WTC11 (cell line): ENCODE results near the gene CCDC39. TPM values are rescaled to one million over a fixed set of nuclear protein-coding genes. Genes with fewer than 3 reads are reported as not detected.
"Not testable (repeated sequence)": the region's sequence is repeated elsewhere in the genome, so short reads cannot be mapped to it uniquely, and the experiment has no call there.

Source experiments
- ATAC-seq: fragments of 200-7000 bp; cut with Tn5 transposase; 2 replicates; pipeline ENCODE4 v1.10.0; 2021; ENCODE audit warnings: mild to moderate bottlenecking, moderate library complexity
- CTCF ChIA-PET: fragments of 300-600 bp; sonication (Branson Sonifier 250); formaldehyde crosslinking; loops from one replicate; lab custom pipeline; 2021; ENCODE audit warnings: antibody characterized with exemption; lab: Charles Lee
- POLR2A ChIA-PET: fragments of 350-600 bp; sonication (Branson Sonifier 250); formaldehyde crosslinking; loops from one replicate; lab custom pipeline; 2021; ENCODE audit warnings: antibody characterized with exemption; lab: Charles Lee
- DNase-seq: peaks from one replicate; pipeline ENCODE4 v3.0.0; 2021; ENCODE audit warnings: low spot score
- H3K27ac Mint-ChIP-seq: 2 replicates; pipeline ENCODE4 v1.8.0; 2021; ENCODE audit warnings: mixed read lengths
- H3K27me3 Mint-ChIP-seq: 2 replicates; pipeline ENCODE4 v1.8.0; 2021; ENCODE audit warnings: low read depth, mild to moderate bottlenecking, moderate library complexity, mixed read lengths
- H3K36me3 Mint-ChIP-seq: 2 replicates; pipeline ENCODE4 v1.8.0; 2021; ENCODE audit warnings: mixed read lengths
- H3K4me1 Mint-ChIP-seq: 2 replicates; pipeline ENCODE4 v1.8.0; 2022; ENCODE audit warnings: mixed read lengths
- H3K4me3 Mint-ChIP-seq: 2 replicates; pipeline ENCODE4 v1.8.0; 2021; ENCODE audit warnings: mild to moderate bottlenecking, moderate library complexity, mixed read lengths
- H3K9me3 Mint-ChIP-seq: 2 replicates; pipeline ENCODE4 v1.8.0; 2021; ENCODE audit warnings: mixed read lengths
- ATF6 ChIP-seq: sonication (generic); formaldehyde crosslinking; IDR thresholded peaks from 2 replicates; pipeline ENCODE4 v1.8.1; 2023; ENCODE audit warnings: mild to moderate bottlenecking, missing genetic modification reagents
- EMX1 ChIP-seq: fragments of 250-450 bp; sonication (Bioruptor Pico); IDR thresholded peaks from 2 replicates; pipeline ENCODE4 v1.8.0; 2021; ENCODE audit warnings: mild to moderate bottlenecking
- HMGXB4 ChIP-seq: sonication (generic); formaldehyde crosslinking; IDR thresholded peaks from 2 replicates; pipeline ENCODE4 v1.8.1; 2023; ENCODE audit warnings: mild to moderate bottlenecking, moderate library complexity, missing genetic modification reagents
- IRF1 ChIP-seq: sonication (generic); formaldehyde crosslinking; IDR thresholded peaks from 2 replicates; pipeline ENCODE4 v1.8.0; 2023; ENCODE audit warnings: missing genetic modification reagents
- JAZF1 ChIP-seq: fragments of 250-450 bp; sonication (Bioruptor Pico); IDR thresholded peaks from 2 replicates; pipeline ENCODE4 v1.9.0; 2021; ENCODE audit warnings: moderate library complexity, mild to moderate bottlenecking, inconsistent platforms
- MAX ChIP-seq: sonication (generic); formaldehyde crosslinking; IDR thresholded peaks from 2 replicates; pipeline ENCODE4 v1.8.0; 2022; ENCODE audit warnings: mild to moderate bottlenecking, missing genetic modification reagents
- MXD4 ChIP-seq: fragments of 250-450 bp; sonication (Bioruptor Pico); IDR thresholded peaks from 2 replicates; pipeline ENCODE4 v1.8.0; 2021; ENCODE audit warnings: mild to moderate bottlenecking, moderate library complexity, borderline replicate concordance
- NR1H2 ChIP-seq: sonication (generic); formaldehyde crosslinking; IDR thresholded peaks from 2 replicates; pipeline ENCODE4 v1.9.0; 2021; ENCODE audit warnings: mild to moderate bottlenecking, moderate library complexity, missing genetic modification reagents
- NR3C1 ChIP-seq: sonication (generic); formaldehyde crosslinking; conservative IDR thresholded peaks from 2 replicates; pipeline ENCODE4 v1.8.1; 2023; ENCODE audit warnings: low read depth, mild to moderate bottlenecking, missing genetic modification reagents
- SMAD3 ChIP-seq: sonication (generic); formaldehyde crosslinking; IDR thresholded peaks from 2 replicates; pipeline ENCODE4 v1.8.0; 2022; ENCODE audit warnings: missing genetic modification reagents, mild to moderate bottlenecking, borderline replicate concordance
- TEAD1 ChIP-seq: sonication (generic); formaldehyde crosslinking; IDR thresholded peaks from 2 replicates; pipeline ENCODE4 v1.8.0; 2022; ENCODE audit warnings: mild to moderate bottlenecking, missing genetic modification reagents
- TEAD4 ChIP-seq: sonication (generic); formaldehyde crosslinking; IDR thresholded peaks from 2 replicates; pipeline ENCODE4 v1.8.0; 2022; ENCODE audit warnings: mild to moderate bottlenecking, missing genetic modification reagents
- ZBTB21 ChIP-seq: sonication (generic); formaldehyde crosslinking; IDR thresholded peaks from 2 replicates; pipeline ENCODE4 v1.8.1; 2023; ENCODE audit warnings: mild to moderate bottlenecking, missing genetic modification reagents, borderline replicate concordance
- ZBTB43 ChIP-seq: sonication (generic); formaldehyde crosslinking; IDR thresholded peaks from 2 replicates; pipeline ENCODE4 v1.8.1; 2023; ENCODE audit warnings: mild to moderate bottlenecking, missing genetic modification reagents
- ZNF671 ChIP-seq: fragments of 250-450 bp; sonication (Bioruptor Pico); IDR thresholded peaks from 2 replicates; pipeline ENCODE4 v1.8.0; 2021; ENCODE audit warnings: mild to moderate bottlenecking
- ZSCAN18 ChIP-seq: fragments of 250-450 bp; sonication (Bioruptor Pico); IDR thresholded peaks from 2 replicates; pipeline ENCODE4 v2.1.2; 2022; ENCODE audit warnings: mild to moderate bottlenecking, moderate library complexity
- total RNA-seq: library from RNA; stranded (reverse); gene quantifications from 3 replicates; pipeline ENCODE4 v1.2.3, GENCODE V29; 2021
- TF ChIP-seq, protein P1 (sequence below): sonication (generic); formaldehyde crosslinking; IDR thresholded peaks from 2 replicates; pipeline ENCODE4 v1.8.0; 2023; ENCODE audit warnings: missing genetic modification reagents, mild to moderate bottlenecking, borderline replicate concordance
- TF ChIP-seq, protein P2 (sequence below): sonication (generic); formaldehyde crosslinking; conservative IDR thresholded peaks from 2 replicates; pipeline ENCODE4 v1.8.1; 2023; ENCODE audit warnings: mild to moderate bottlenecking, low read depth, missing genetic modification reagents, moderate library complexity
- TF ChIP-seq, protein P3 (sequence below): sonication (generic); formaldehyde crosslinking; IDR thresholded peaks from 2 replicates; pipeline ENCODE4 v1.8.0; 2022; ENCODE audit warnings: mild to moderate bottlenecking, missing genetic modification reagents

The CCDC39 gene
- total RNA-seq, 1 experiment from 2014 or later: not detected

DNA sequence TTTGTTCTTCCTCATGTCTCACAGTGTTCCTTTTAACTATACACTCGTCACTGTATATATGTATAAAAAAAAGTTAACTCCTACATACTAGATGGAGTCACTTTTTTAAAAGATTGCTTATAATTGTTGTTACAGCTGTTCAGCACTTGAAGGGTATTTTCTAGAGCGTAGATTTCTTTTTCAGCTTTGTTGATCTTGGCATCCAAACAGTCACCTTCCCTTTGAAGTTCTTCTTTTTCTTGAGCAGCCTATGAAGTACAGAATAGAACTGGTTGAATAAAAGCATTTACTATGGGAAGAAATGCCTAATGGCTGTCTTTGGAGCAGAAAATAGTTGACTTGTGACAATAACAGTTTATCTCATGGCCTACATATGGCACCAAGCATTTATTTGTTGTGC lies 59.6 kb downstream of the CCDC39 start:
- ChIA-PET CTCF (no interaction called here), POLR2A (no interaction called here)
- peaks cover 10% of the 10 kb centered on the region for H3K4me1 Mint-ChIP-seq
- DNase-seq (no peak), ATAC-seq (no peak)
- H3K27me3 Mint-ChIP-seq: no peaks in the 10 kb centered on the region
- H3K27ac Mint-ChIP-seq: no peak overlapping the region
- H3K9me3 Mint-ChIP-seq: peaks cover 10% of the 10 kb centered on the region
- TF ChIP-seq NR1H2 (CRISPR knock-in tag): no peak
- TF ChIP-seq, protein P1, sequence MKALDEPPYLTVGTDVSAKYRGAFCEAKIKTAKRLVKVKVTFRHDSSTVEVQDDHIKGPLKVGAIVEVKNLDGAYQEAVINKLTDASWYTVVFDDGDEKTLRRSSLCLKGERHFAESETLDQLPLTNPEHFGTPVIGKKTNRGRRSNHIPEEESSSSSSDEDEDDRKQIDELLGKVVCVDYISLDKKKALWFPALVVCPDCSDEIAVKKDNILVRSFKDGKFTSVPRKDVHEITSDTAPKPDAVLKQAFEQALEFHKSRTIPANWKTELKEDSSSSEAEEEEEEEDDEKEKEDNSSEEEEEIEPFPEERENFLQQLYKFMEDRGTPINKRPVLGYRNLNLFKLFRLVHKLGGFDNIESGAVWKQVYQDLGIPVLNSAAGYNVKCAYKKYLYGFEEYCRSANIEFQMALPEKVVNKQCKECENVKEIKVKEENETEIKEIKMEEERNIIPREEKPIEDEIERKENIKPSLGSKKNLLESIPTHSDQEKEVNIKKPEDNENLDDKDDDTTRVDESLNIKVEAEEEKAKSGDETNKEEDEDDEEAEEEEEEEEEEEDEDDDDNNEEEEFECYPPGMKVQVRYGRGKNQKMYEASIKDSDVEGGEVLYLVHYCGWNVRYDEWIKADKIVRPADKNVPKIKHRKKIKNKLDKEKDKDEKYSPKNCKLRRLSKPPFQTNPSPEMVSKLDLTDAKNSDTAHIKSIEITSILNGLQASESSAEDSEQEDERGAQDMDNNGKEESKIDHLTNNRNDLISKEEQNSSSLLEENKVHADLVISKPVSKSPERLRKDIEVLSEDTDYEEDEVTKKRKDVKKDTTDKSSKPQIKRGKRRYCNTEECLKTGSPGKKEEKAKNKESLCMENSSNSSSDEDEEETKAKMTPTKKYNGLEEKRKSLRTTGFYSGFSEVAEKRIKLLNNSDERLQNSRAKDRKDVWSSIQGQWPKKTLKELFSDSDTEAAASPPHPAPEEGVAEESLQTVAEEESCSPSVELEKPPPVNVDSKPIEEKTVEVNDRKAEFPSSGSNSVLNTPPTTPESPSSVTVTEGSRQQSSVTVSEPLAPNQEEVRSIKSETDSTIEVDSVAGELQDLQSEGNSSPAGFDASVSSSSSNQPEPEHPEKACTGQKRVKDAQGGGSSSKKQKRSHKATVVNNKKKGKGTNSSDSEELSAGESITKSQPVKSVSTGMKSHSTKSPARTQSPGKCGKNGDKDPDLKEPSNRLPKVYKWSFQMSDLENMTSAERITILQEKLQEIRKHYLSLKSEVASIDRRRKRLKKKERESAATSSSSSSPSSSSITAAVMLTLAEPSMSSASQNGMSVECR (CRISPR knock-in tag): no peak
- no peak for TF ChIP-seq JAZF1 (CRISPR knock-in tag)
- TF ChIP-seq ZNF671 (CRISPR knock-in tag): no peak
- no peak for TF ChIP-seq MXD4
- TF ChIP-seq MAX (CRISPR knock-in tag): no peak
- TF ChIP-seq SMAD3: no peak
- TF ChIP-seq TEAD1: no peak
- TF ChIP-seq ZBTB43 (CRISPR knock-in tag): no peak
- no peak for TF ChIP-seq HMGXB4 (CRISPR knock-in tag)
- TF ChIP-seq, protein P2, sequence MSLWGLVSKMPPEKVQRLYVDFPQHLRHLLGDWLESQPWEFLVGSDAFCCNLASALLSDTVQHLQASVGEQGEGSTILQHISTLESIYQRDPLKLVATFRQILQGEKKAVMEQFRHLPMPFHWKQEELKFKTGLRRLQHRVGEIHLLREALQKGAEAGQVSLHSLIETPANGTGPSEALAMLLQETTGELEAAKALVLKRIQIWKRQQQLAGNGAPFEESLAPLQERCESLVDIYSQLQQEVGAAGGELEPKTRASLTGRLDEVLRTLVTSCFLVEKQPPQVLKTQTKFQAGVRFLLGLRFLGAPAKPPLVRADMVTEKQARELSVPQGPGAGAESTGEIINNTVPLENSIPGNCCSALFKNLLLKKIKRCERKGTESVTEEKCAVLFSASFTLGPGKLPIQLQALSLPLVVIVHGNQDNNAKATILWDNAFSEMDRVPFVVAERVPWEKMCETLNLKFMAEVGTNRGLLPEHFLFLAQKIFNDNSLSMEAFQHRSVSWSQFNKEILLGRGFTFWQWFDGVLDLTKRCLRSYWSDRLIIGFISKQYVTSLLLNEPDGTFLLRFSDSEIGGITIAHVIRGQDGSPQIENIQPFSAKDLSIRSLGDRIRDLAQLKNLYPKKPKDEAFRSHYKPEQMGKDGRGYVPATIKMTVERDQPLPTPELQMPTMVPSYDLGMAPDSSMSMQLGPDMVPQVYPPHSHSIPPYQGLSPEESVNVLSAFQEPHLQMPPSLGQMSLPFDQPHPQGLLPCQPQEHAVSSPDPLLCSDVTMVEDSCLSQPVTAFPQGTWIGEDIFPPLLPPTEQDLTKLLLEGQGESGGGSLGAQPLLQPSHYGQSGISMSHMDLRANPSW (CRISPR knock-in tag): no peak
- no peak for TF ChIP-seq EMX1 (CRISPR knock-in tag)
- TF ChIP-seq IRF1 (CRISPR knock-in tag): no peak
- no peak for TF ChIP-seq TEAD4 (CRISPR knock-in tag)
- no peak for TF ChIP-seq ZBTB21
- TF ChIP-seq, protein P3, sequence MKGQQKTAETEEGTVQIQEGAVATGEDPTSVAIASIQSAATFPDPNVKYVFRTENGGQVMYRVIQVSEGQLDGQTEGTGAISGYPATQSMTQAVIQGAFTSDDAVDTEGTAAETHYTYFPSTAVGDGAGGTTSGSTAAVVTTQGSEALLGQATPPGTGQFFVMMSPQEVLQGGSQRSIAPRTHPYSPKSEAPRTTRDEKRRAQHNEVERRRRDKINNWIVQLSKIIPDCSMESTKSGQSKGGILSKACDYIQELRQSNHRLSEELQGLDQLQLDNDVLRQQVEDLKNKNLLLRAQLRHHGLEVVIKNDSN: no peak
- TF ChIP-seq NR3C1: no peak
- TF ChIP-seq ATF6 (CRISPR knock-in tag): no peak
- TF ChIP-seq ZSCAN18 (CRISPR knock-in tag): no peak
- H3K36me3 Mint-ChIP-seq: peaks cover 10% of the 10 kb centered on the region
- no peak overlapping the region for H3K4me3 Mint-ChIP-seq

DNA sequence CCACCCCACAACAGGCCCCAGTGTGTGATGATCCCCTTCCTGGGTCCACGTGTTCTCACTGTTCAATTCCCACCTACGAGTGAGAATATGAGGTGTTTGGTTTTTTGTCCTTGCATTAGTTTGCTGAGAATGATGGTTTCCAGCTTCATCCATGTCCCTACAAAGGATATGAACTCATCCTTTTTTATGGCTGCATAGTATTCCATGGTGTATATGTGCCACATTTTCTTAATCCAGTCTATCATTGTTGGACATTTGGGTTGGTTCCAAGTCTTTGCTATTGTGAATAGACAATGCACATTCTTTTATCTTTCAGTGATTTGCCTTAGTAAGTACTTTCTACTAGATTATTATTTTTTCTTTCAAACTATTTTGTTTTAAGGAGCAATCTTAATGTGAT lies 60.7 kb downstream of the CCDC39 start:
- DNase-seq, ATAC-seq, CTCF ChIA-PET, POLR2A ChIA-PET, H3K4me1 Mint-ChIP-seq, H3K9me3 Mint-ChIP-seq, H3K4me3 Mint-ChIP-seq, H3K27ac Mint-ChIP-seq, H3K36me3 Mint-ChIP-seq, H3K27me3 Mint-ChIP-seq: not testable (repeated sequence)
